ENCODE data around the gene F2RL1.
"Not testable (repeated sequence)": the region's sequence is repeated elsewhere in the genome, so short reads cannot be mapped to it uniquely, and the experiment has no call there.

The F2RL1 gene, protein sequence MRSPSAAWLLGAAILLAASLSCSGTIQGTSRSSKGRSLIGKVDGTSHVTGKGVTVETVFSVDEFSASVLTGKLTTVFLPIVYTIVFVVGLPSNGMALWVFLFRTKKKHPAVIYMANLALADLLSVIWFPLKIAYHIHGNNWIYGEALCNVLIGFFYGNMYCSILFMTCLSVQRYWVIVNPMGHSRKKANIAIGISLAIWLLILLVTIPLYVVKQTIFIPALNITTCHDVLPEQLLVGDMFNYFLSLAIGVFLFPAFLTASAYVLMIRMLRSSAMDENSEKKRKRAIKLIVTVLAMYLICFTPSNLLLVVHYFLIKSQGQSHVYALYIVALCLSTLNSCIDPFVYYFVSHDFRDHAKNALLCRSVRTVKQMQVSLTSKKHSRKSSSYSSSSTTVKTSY

GRCh38 chr5:76818844-76819831, at the start of gene F2RL1:
Gene F2RL1, plus strand, starts transcription at chr5:76819030. Its CDS starts 153 bp downstream, at chr5:76819183.
- TF ChIP-seq, protein P1, sequence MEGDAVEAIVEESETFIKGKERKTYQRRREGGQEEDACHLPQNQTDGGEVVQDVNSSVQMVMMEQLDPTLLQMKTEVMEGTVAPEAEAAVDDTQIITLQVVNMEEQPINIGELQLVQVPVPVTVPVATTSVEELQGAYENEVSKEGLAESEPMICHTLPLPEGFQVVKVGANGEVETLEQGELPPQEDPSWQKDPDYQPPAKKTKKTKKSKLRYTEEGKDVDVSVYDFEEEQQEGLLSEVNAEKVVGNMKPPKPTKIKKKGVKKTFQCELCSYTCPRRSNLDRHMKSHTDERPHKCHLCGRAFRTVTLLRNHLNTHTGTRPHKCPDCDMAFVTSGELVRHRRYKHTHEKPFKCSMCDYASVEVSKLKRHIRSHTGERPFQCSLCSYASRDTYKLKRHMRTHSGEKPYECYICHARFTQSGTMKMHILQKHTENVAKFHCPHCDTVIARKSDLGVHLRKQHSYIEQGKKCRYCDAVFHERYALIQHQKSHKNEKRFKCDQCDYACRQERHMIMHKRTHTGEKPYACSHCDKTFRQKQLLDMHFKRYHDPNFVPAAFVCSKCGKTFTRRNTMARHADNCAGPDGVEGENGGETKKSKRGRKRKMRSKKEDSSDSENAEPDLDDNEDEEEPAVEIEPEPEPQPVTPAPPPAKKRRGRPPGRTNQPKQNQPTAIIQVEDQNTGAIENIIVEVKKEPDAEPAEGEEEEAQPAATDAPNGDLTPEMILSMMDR (IDR thresholded peaks at IDR 0.05; ENCODE audit: insufficient read depth, low read depth, low read length, missing control alignments), result no peak
- DNase-seq (ENCODE audit: low read depth), result peak; percentile 99
- H3K4me3 ChIP-seq (ENCODE audit: low read length), result peak within 1 kb of the TSS; percentile 98

- not testable (repeated sequence) for H3K4me3 ChIP-seq (ENCODE audit: low read length); DNase-seq (ENCODE audit: low read depth)
These were observed 47.8 kb upstream of the F2RL1 start for GRCh38 chr5:76771041-76771440.

- TF ChIP-seq, protein P1 (IDR thresholded peaks at IDR 0.05; ENCODE audit: insufficient read depth, low read depth, low read length, missing control alignments), result no peak
- DNase-seq (ENCODE audit: low read depth), result peak; percentile 24
- no peak overlapping the region for H3K4me3 ChIP-seq (ENCODE audit: low read length)
These were observed 47.0 kb upstream of the F2RL1 start for GRCh38 chr5:76771705-76772405.

- TF ChIP-seq, protein P1 (IDR thresholded peaks at IDR 0.05; ENCODE audit: insufficient read depth, low read depth, low read length, missing control alignments), result no peak
These were observed 42.9 kb upstream of the F2RL1 start for GRCh38 chr5:76775921-76776320.

DNA sequence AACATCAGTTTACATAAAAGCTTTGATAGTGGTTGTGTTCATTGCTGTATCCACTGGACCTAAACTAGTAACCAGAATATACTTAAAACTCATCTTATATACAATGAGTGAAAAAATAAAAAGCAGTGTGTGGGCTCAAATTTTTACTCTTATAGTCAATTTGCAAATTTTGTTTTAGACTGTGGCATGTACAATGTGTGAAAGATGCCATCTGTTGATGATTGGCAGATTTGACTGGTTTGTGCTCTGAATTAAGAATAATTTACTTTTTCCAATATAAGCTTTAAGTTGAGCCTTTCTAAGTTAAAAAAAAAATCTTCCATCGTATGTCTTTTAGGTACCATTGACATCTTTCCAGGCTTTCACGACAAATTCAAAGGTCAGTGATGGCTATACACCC, 42.4 kb upstream of the F2RL1 start:
- H3K4me3 ChIP-seq (ENCODE audit: low read length), result no peak overlapping the region
- no peak for DNase-seq (ENCODE audit: low read depth)
- TF ChIP-seq, protein P1 (IDR thresholded peaks at IDR 0.05; ENCODE audit: insufficient read depth, low read depth, low read length, missing control alignments), result no peak

More at GRCh38 chr5:76775921-76776320, 42.9 kb upstream of the F2RL1 start:
- no peak for DNase-seq (ENCODE audit: low read depth)
- H3K4me3 ChIP-seq (ENCODE audit: low read length), result no peak overlapping the region

DNA sequence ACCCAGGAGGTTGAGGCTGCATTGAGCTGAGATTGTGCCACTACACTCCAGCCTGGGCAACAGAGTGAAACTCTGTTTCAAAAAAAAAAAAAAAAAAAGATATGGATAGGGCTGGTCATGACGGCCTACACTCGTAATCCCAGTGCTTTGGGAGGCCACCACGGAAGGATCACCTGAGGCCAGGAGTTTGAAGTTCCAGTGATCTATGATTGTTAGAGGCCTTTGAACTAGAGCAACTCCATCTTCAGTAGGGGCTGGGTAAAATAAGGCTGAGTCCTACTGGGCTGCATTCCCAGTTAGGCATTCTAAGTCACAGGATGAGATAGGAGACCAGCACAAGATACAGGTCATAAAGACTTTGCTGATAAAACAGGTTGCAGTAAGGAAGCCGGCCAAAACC, 38.2 kb upstream of the F2RL1 start:
- not testable (repeated sequence) for H3K4me3 ChIP-seq (ENCODE audit: low read length); DNase-seq (ENCODE audit: low read depth)

- TF ChIP-seq, protein P1 (IDR thresholded peaks at IDR 0.05; ENCODE audit: insufficient read depth, low read depth, low read length, missing control alignments), result no peak
- no peak overlapping the region for H3K4me3 ChIP-seq (ENCODE audit: low read length)
- no peak for DNase-seq (ENCODE audit: low read depth)
These were observed 37.1 kb upstream of the F2RL1 start for GRCh38 chr5:76781775-76782174.
